ENCODE results near the gene ITGA1.

- TF ChIP-seq RFX1 (IDR thresholded peaks at IDR 0.05) (no peak), ZNF629 (CRISPR knock-in tag; conservative IDR thresholded peaks at IDR 0.05) (no peak), EZH2 (conservative IDR thresholded peaks at IDR 0.05; ENCODE audit: low read depth, low read length) (no peak), CTCF (CRISPR knock-in tag; IDR thresholded peaks at IDR 0.05) (no peak), ZNF160 (CRISPR knock-in tag; IDR thresholded peaks at IDR 0.05) (no peak), ZKSCAN8 (CRISPR knock-in tag; IDR thresholded peaks at IDR 0.05; ENCODE audit: borderline replicate concordance) (no peak), GTF2F1 (IDR thresholded peaks at IDR 0.05; ENCODE audit: low read length) (no peak), CHD2 (IDR thresholded peaks at IDR 0.05; ENCODE audit: low read depth, low read length) (no peak)
Measured at GRCh38 chr5:52995095-52995494, 207.4 kb downstream of the ITGA1 start.

Data from HepG2 (cell line).